ENCODE measurements around the gene SNAPIN. TPM values are rescaled to one million over a fixed set of nuclear protein-coding genes. Genes with fewer than 3 reads are reported as not detected.
A peak's percentile ranks its signal among the peaks of the same experiment; 100 is the strongest.

Gene SNAPIN
- total and polyA plus RNA-seq, 5 experiments from 2014 or later = 28.2 to 77.4 (median 66.6) TPM

GRCh38 chr1:153688276-153688675 is 29.8 kb downstream of the SNAPIN start:
- DNase-seq = no peak
- Mint-ChIP-seq H3K27ac (peak overlapping the region in 2 of 10 donors; percentile 40 to 57), H3K27me3 (peaks cover 2 to 23% (median 6%) of the 10 kb centered on the region in 5 donors), H3K4me1 (peaks cover 7 to 21% (median 11%) of the 10 kb centered on the region in 4 donors), H3K9me3 (no peaks in the 10 kb centered on the region), H3K4me3 (no peak overlapping the region), H3K36me3 (no peaks in the 10 kb centered on the region)
- no peak for ATAC-seq
- POLR2A ChIA-PET = no interaction called here

- H3K27me3 Mint-ChIP-seq = peaks cover 2 to 18% (median 3%) of the 10 kb centered on the region in 5 donors
- H3K36me3 Mint-ChIP-seq = no peaks in the 10 kb centered on the region
- H3K27ac Mint-ChIP-seq = peak overlapping the region in 1 of 10 donors; percentile 57
- ATAC-seq = no peak
- H3K9me3 Mint-ChIP-seq = no peaks in the 10 kb centered on the region
- H3K4me1 Mint-ChIP-seq = peaks cover 7 to 21% (median 11%) of the 10 kb centered on the region in 4 donors
- POLR2A ChIA-PET = interaction anchor here (0.5 kb wide), 1 partner anchor 172 kb away, joined by 3 read pairs; no protein-coding TSS in a partner anchor
- no peak for DNase-seq
- H3K4me3 Mint-ChIP-seq = no peak overlapping the region
Measured at GRCh38 chr1:153688736-153689328, 30.3 kb downstream of the SNAPIN start.

DNA sequence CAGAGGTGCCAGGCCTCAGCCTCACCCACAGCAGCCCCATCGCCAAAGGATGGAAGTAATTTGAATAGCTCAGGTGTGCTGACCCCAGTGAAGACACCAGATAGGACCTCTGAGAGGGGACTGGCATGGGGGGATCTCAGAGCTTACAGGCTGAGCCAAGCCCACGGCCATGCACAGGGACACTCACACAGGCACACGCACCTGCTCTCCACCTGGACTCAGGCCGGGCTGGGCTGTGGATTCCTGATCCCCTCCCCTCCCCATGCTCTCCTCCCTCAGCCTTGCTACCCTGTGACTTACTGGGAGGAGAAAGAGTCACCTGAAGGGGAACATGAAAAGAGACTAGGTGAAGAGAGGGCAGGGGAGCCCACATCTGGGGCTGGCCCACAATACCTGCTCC is 35.0 kb downstream of the SNAPIN start:
- no peaks in the 10 kb centered on the region for H3K9me3 Mint-ChIP-seq
- peaks cover 8 to 27% (median 13%) of the 10 kb centered on the region in 4 donors for H3K4me1 Mint-ChIP-seq
- peak overlapping the region in 3 of 10 donors; percentile 3 to 58 (median 46) for H3K27ac Mint-ChIP-seq
- ATAC-seq (no peak), DNase-seq (no peak)
- peaks cover 0 to 13% (median 2%) of the 10 kb centered on the region in 5 donors for H3K27me3 Mint-ChIP-seq
- POLR2A ChIA-PET = no interaction called here
- no peaks in the 10 kb centered on the region for H3K36me3 Mint-ChIP-seq
- peak overlapping the region in 1 of 10 donors; percentile 38 for H3K4me3 Mint-ChIP-seq

DNA sequence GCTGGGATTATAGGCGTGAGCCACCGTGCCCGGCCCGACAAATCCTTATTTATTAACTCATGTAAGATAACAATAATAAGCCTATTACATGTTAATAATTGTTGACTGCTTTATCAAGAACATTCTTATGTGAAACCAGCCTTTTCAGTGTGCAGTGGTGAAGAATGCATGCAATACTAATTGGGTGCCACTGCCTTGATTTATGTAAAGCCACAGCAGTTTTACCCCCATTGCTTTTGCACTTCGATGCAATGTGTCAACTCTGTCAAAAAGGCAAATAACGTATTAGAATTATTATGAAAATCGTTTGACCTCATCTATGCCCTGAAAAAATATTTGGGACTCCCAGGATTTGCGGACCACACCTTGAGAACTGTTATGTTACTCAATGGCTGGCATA is 38.2 kb downstream of the SNAPIN start:
- no peak for ATAC-seq
- Mint-ChIP-seq H3K27me3 (peaks cover 0 to 13% (median 2%) of the 10 kb centered on the region in 5 donors), H3K4me1 (peaks cover 0 to 6% (median 3%) of the 10 kb centered on the region in 4 donors), H3K9me3 (no peaks in the 10 kb centered on the region), H3K4me3 (no peak overlapping the region), H3K27ac (no peak overlapping the region), H3K36me3 (no peaks in the 10 kb centered on the region)
- no peak for DNase-seq
- POLR2A ChIA-PET = interaction anchor here (0.9 kb wide), 1 partner anchor 8 kb away, joined by 3 read pairs; no protein-coding TSS in a partner anchor

DNA sequence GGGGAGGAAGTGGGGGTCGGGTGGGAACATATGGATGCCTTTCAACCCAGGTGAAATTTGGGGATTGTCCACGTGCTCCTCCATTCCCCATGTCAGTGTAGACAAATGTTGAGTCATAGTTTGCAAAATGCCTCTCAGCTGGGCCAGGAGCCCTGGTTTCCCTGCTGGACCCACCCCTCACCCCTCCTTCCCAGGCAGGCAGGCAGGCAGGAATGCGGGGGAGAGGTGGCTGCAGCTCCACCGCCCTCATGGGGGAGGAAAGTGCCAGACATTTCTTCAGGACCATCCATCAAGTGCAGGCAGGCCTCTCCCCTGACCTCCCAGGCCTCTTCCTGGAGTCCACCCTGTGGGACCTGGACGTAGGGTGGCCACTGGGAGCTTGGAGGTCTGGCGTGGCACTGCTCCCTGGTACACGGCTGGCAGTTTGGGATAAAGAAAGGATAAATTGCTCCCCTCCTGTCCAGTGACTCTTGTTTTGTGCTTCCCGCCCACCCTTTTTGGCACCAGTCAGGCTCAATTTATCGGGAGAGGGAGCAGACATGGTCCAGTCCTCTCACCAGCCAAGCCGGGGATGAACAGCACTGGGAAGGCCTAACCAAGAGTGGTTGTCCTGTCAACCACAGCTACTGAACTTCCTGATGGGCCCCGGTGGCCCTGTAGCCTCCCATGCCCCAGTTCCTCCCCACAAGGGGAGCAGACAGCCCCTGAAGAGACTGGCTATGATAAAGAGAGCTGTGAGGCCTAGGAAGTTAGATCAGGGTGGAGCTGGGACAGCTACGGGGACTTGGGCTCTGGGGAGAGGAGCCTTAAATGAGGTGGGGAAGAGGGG is 38.9 kb downstream of the SNAPIN start:
- Mint-ChIP-seq H3K27ac (peak overlapping the region in 2 of 10 donors; percentile 24 to 82), H3K4me1 (peaks cover 0 to 6% (median 3%) of the 10 kb centered on the region in 4 donors), H3K36me3 (no peaks in the 10 kb centered on the region), H3K27me3 (peaks cover 0 to 13% (median 2%) of the 10 kb centered on the region in 5 donors), H3K9me3 (no peaks in the 10 kb centered on the region), H3K4me3 (peak overlapping the region in 5 of 10 donors; percentile 2 to 53 (median 36))
- no peak for DNase-seq
- ATAC-seq = no peak
- POLR2A ChIA-PET = no interaction called here

DNA sequence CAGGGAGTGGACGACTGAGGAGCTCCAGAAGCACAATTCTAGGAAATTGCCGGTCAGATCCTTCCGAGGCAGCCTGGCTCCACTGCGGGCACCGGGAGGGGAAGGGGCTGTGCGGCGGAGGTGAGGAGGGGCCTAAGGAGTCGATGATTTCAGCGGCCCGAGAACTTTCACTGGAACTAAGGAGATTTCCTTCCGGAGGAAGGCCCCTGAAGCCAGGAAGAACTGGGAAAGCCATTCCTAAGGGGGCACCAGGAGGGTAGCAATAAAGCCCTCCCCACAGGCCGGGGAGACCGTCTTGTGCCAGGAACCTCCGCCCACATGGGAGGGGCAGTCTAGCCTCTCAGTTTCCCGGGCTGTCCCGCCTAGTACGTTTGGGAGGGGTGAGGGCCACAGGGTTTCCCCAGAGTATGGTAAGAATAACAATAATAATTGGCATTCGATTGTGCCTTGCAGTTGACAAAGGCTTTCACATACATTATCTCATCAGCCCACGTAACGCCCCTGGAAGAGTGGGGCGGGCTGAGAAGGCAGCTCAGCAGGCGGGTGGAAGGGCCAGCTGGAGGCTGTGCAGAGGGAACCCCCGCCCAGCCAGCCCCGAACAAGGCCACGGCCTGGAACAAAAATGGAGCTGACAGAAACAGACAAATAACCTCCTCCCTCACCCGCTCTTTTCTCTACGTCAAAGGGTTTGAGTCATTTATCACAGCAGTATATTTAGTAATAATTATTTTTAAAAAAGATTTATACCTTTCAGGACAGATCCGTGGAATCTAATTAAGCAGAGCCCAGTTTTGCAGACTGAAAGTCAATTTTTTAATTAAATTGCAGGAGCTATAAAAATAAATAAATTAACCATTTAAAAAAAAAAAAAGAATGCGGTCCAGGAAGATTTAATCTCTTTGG is 39.8 kb downstream of the SNAPIN start:
- H3K4me3 Mint-ChIP-seq = peak overlapping the region in 5 of 10 donors; percentile 2 to 53 (median 36)
- H3K36me3 Mint-ChIP-seq = no peaks in the 10 kb centered on the region
- peaks cover 0 to 13% (median 2%) of the 10 kb centered on the region in 5 donors for H3K27me3 Mint-ChIP-seq
- DNase-seq (no peak), ATAC-seq (no peak)
- POLR2A ChIA-PET = no interaction called here
- peaks cover 0 to 6% (median 3%) of the 10 kb centered on the region in 4 donors for H3K4me1 Mint-ChIP-seq
- peak overlapping the region in 2 of 10 donors; percentile 24 to 82 for H3K27ac Mint-ChIP-seq
- H3K9me3 Mint-ChIP-seq = no peaks in the 10 kb centered on the region

GRCh38 chr1:153698923-153699714 is 40.6 kb downstream of the SNAPIN start:
- H3K36me3 Mint-ChIP-seq = no peaks in the 10 kb centered on the region
- H3K27me3 Mint-ChIP-seq = peaks cover 0 to 13% (median 2%) of the 10 kb centered on the region in 5 donors
- no peak for DNase-seq
- H3K4me1 Mint-ChIP-seq = peaks cover 0 to 6% (median 3%) of the 10 kb centered on the region in 4 donors
- no peak overlapping the region for H3K4me3 Mint-ChIP-seq
- ATAC-seq = no peak
- no peak overlapping the region for H3K27ac Mint-ChIP-seq
- no peaks in the 10 kb centered on the region for H3K9me3 Mint-ChIP-seq
- POLR2A ChIA-PET = no interaction called here

GRCh38 chr1:153699768-153700167 is 41.3 kb downstream of the SNAPIN start:
- ATAC-seq (no peak), DNase-seq (no peak)
- POLR2A ChIA-PET = no interaction called here
- Mint-ChIP-seq H3K27me3 (peaks cover 0 to 13% (median 2%) of the 10 kb centered on the region in 5 donors), H3K9me3 (no peaks in the 10 kb centered on the region), H3K27ac (no peak overlapping the region), H3K36me3 (no peaks in the 10 kb centered on the region), H3K4me3 (no peak overlapping the region), H3K4me1 (peaks cover 0 to 6% (median 3%) of the 10 kb centered on the region in 4 donors)

- Mint-ChIP-seq H3K27ac (no peak overlapping the region), H3K4me3 (no peak overlapping the region), H3K9me3 (no peaks in the 10 kb centered on the region), H3K36me3 (no peaks in the 10 kb centered on the region), H3K4me1 (no peaks in the 10 kb centered on the region), H3K27me3 (no peaks in the 10 kb centered on the region)
- POLR2A ChIA-PET = no interaction called here
- no peak for DNase-seq
- no peak for ATAC-seq
Measured at GRCh38 chr1:153705484-153705883, 47.0 kb downstream of the SNAPIN start.

DNA sequence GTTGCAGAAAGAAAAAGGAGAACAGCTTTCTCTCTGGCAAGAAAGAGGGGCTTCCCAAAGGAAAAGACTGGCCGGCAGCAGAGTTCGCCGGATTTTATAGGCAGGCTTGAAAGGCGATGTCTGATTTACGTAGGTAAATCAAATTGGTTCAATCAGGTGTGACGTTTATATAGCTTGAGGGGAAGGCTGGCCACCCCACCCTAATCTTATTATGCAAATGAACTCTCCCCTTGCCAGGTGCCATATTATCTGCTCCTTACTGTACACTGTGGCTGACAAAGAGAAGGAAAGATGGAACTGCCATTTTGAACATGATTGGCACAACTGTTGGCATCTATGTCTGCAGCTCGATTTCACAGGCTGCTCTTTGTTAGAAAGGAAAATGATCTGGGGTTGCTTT is 52.5 kb downstream of the SNAPIN start:
- Mint-ChIP-seq H3K4me1 (no peaks in the 10 kb centered on the region), H3K27ac (no peak overlapping the region), H3K27me3 (peaks cover 2 to 11% (median 6%) of the 10 kb centered on the region in 5 donors), H3K4me3 (no peak overlapping the region), H3K9me3 (no peaks in the 10 kb centered on the region), H3K36me3 (no peaks in the 10 kb centered on the region)
- POLR2A ChIA-PET = interaction anchor here (1.0 kb wide), 1 partner anchor 10 kb away, joined by 3 read pairs; no protein-coding TSS in a partner anchor
- ATAC-seq = no peak
- DNase-seq = no peak
